Thyroid gland (tissue), 4 donors: ENCODE results near the gene SHQ1. TPM values are rescaled to one million over a fixed set of nuclear protein-coding genes. Genes with fewer than 3 reads are reported as not detected.

ENCODE experiments used
- DNase-seq, 2 donors: peaks; one replicate each; pipeline ENCODE4 v3.0.0-alpha.2; 2019
- H3K27ac ChIP-seq, 3 donors: fragments of 200-600 bp; sonication (generic); 1 replicate in 2 of 3; 2 replicates in 1 of 3; pipeline ENCODE4 v1.5.1; 2016 to 2019; ENCODE audit warnings: mild to moderate bottlenecking in 1 of 3, moderate library complexity in 1 of 3
- H3K27me3 ChIP-seq: fragments of 200-600 bp; sonication (generic); one replicate; pipeline ENCODE4 v1.5.1; 2019
- H3K36me3 ChIP-seq, 2 donors: fragments of 200-600 bp; sonication (generic); one replicate each; pipeline ENCODE4 v1.5.1; 2016 to 2019
- H3K4me1 ChIP-seq, 2 donors: fragments of 200-600 bp; sonication (generic); one replicate each; pipeline ENCODE4 v1.5.1; 2017 to 2019
- H3K4me3 ChIP-seq, 3 donors: fragments of 200-600 bp; sonication (generic); replicated peaks in 1 of 3; 1 replicate in 2 of 3; 2 replicates in 1 of 3; pipeline ENCODE4 v1.5.1; 2016; ENCODE audit warnings: mild to moderate bottlenecking in 1 of 3
- H3K9me3 ChIP-seq: fragments of 200-600 bp; sonication (generic); one replicate; pipeline ENCODE4 v1.5.1; 2017
- POLR2A ChIP-seq, 2 donors: fragments of 450-650 bp; IDR thresholded peaks; one replicate each; pipeline ENCODE4 v1.6.1; 2017; ENCODE audit warnings: antibody characterized with exemption in 2 of 2, mild to moderate bottlenecking in 2 of 2, moderate library complexity in 1 of 2
- WGBS, 2 donors: methylation state at CpG; one replicate each; pipeline ENCODE4 v1.1.5; 2017; 5-methylcytosine and 5-hydroxymethylcytosine counted together
- intact Hi-C: fragments of 100-400 bp; cut with DNase I; formaldehyde crosslinking; loops from one replicate; pipeline ENCODE4 v1.15.1; 2023
- total RNA-seq, 4 donors: library from RNA; depleted of rRNA; stranded (reverse); fragments of >200 nt; gene quantifications; one replicate each; pipeline ENCODE4 v1.2.3, GENCODE V29; 2016
- TF ChIP-seq, protein P1 (sequence below), 6 experiments: fragments of 200-600 bp in 3 of 6; fragments of 450-650 bp in 3 of 6; sonication (generic) in 3 of 6; IDR thresholded peaks; one replicate each; pipeline ENCODE4 v1.5.1; 2016 to 2019; ENCODE audit warnings: antibody characterized with exemption in 6 of 6, mild to moderate bottlenecking in 2 of 6, inconsistent platforms in 1 of 6, moderate library complexity in 1 of 6

Gene SHQ1
- total RNA-seq, 4 donors from 2014 or later = 17.7 to 33.7 (median 26.3) TPM

DNA sequence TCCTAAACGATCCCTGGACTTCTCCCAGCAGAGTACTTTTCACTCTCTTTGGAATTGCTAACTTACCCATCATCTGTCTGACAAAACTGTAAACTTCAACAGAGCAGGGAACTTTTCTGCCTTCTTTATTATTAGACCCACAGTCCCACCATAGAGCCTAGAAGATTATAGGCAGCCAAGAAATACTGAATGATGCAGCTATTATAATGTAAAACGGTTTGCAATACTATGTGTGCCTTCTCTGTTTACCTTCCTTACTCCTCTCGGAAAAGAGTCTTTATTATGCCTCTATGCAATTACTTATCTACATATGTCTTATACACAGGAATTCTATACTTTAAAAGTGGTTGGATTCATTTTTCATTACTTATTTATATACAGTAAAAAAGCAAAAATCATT lies 36.0 kb downstream of the SHQ1 start:
- H3K27me3 ChIP-seq = no peaks in the 10 kb centered on the region
- no peak overlapping the region for H3K4me3 ChIP-seq
- H3K36me3 ChIP-seq = no peaks in the 10 kb centered on the region
- no peaks in the 10 kb centered on the region for H3K4me1 ChIP-seq
- no peaks in the 10 kb centered on the region for H3K9me3 ChIP-seq
- intact Hi-C loops = no loop called here
- TF ChIP-seq POLR2A (IDR thresholded peaks at IDR 0.05) = no peak
- TF ChIP-seq, protein P1, sequence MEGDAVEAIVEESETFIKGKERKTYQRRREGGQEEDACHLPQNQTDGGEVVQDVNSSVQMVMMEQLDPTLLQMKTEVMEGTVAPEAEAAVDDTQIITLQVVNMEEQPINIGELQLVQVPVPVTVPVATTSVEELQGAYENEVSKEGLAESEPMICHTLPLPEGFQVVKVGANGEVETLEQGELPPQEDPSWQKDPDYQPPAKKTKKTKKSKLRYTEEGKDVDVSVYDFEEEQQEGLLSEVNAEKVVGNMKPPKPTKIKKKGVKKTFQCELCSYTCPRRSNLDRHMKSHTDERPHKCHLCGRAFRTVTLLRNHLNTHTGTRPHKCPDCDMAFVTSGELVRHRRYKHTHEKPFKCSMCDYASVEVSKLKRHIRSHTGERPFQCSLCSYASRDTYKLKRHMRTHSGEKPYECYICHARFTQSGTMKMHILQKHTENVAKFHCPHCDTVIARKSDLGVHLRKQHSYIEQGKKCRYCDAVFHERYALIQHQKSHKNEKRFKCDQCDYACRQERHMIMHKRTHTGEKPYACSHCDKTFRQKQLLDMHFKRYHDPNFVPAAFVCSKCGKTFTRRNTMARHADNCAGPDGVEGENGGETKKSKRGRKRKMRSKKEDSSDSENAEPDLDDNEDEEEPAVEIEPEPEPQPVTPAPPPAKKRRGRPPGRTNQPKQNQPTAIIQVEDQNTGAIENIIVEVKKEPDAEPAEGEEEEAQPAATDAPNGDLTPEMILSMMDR (IDR thresholded peaks at IDR 0.05) = no peak
- WGBS, 2 donors = 78 to 81% methylated on average over 3 of the region's 3 CpGs
- no peak for DNase-seq
- no peak overlapping the region for H3K27ac ChIP-seq

DNA sequence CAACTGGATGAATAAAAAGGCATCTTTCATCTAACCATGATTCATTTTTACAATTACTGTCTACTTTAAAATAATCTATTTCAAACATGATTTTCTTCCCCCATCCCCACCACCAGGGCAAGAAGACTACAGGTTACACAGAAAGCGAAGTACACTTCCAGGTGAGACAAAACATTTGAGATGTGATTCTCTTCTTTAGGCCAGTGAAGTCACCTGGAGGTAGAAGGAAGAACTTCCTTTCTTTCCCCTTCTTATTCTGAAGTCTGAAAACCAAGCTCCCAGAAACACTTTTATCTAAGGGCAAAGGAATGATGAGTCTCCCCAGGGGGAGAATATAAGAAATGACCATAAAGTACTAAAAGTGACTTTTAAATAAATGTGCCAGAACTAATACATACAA lies 36.7 kb downstream of the SHQ1 start:
- Histone ChIP-seq H3K36me3 (no peaks in the 10 kb centered on the region), H3K4me1 (no peaks in the 10 kb centered on the region), H3K4me3 (no peak overlapping the region), H3K27ac (no peak overlapping the region), H3K27me3 (no peaks in the 10 kb centered on the region), H3K9me3 (no peaks in the 10 kb centered on the region)
- no peak for TF ChIP-seq POLR2A (IDR thresholded peaks at IDR 0.05)
- TF ChIP-seq, protein P1 (IDR thresholded peaks at IDR 0.05) = no peak
- intact Hi-C loops = no loop called here
- 100% methylated on average over 1 of the region's 1 CpG for WGBS, 2 donors
- DNase-seq = no peak

DNA sequence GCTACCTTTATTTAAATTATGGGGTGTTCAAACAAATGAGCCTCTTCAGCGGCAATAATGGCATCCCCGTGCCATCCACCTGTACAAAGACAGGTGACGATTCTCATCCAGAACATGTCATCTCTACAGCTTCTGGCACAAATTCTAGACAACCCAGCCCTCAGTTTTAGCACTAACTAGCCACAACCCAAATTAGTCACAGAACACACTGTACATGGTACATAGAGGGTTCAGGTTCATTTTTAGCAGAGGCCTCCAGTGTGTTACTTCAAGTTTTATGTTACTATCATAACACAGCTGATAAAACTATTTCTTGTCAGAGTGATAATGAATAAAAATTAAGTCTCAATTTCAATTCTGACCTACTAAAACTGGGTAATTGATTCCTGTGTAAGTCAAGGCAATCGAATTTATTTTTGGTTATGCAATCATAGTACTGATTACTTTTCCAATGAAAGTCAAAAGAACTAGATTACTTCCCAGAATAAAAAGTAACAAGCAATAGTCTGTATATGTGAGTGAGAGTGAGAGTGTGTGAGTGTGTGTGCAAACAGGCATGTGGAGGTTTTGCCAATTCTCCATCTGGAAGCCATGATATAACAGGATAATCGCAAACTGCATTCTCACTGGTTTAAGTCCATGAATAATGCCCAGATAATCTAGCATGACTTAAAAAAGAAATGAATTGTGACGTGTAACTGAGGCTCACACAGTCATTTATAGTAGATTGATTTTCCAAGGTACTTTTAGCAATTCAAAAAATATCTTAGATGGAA lies 37.4 kb downstream of the SHQ1 start:
- intact Hi-C loops = no loop called here
- Histone ChIP-seq H3K27me3 (no peaks in the 10 kb centered on the region), H3K4me3 (no peak overlapping the region), H3K27ac (no peak overlapping the region), H3K9me3 (no peaks in the 10 kb centered on the region), H3K4me1 (no peaks in the 10 kb centered on the region), H3K36me3 (no peaks in the 10 kb centered on the region)
- WGBS, 2 donors = 96 to 97% methylated on average over 6 of the region's 6 CpGs
- no peak for TF ChIP-seq POLR2A (IDR thresholded peaks at IDR 0.05)
- TF ChIP-seq, protein P1 (IDR thresholded peaks at IDR 0.05) = no peak
- no peak for DNase-seq

DNA sequence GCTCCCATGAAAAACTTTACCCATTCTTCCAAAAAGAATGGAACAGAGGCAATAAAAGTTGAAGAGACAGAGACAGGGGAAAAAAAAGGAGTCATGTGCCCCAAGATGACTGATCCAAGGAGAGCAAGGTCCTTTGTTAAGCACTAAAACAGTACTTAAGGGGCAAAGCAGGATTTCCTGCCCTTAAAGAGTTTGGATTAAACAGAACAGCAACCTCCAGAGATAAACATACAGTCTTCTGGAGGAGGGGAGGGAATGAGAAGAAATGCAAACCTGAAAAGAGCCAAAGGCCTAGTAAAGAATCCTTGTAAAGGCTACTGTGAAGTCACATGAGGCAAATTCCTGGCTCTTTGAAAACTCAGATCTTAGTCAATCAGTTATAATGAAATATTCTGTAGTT lies 38.2 kb downstream of the SHQ1 start:
- Histone ChIP-seq H3K9me3 (no peaks in the 10 kb centered on the region), H3K27me3 (no peaks in the 10 kb centered on the region), H3K4me3 (no peak overlapping the region), H3K36me3 (no peaks in the 10 kb centered on the region), H3K27ac (no peak overlapping the region), H3K4me1 (no peaks in the 10 kb centered on the region)
- no peak for DNase-seq
- TF ChIP-seq, protein P1 (IDR thresholded peaks at IDR 0.05) = no peak
- TF ChIP-seq POLR2A (IDR thresholded peaks at IDR 0.05) = no peak
- intact Hi-C loops = no loop called here

DNA sequence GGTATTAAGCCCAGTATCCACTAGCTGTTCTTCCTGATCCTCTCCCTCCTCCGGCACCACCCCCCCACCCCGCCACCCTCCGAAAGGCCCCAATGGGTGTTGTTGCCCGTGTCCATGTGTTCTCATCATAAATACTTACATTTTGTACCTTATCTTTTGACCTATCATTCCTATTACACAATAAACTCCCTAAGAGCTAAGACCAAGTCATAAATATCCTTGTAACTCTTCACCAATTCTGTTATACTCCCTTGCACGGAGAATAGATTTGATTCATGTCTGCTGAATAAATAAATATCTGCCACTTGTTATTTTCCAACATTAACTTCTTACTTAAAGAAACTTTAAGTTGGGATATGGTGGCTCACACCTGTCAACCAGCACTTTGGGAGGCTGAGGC lies 43.9 kb downstream of the SHQ1 start:
- no peak for DNase-seq
- intact Hi-C loops = no loop called here
- Histone ChIP-seq H3K4me1 (no peaks in the 10 kb centered on the region), H3K27ac (no peak overlapping the region), H3K4me3 (no peak overlapping the region), H3K36me3 (no peaks in the 10 kb centered on the region), H3K9me3 (no peaks in the 10 kb centered on the region), H3K27me3 (no peaks in the 10 kb centered on the region)
- TF ChIP-seq POLR2A (IDR thresholded peaks at IDR 0.05) = no peak
- TF ChIP-seq, protein P1 (IDR thresholded peaks at IDR 0.05) = no peak
- 96 to 97% methylated on average over 5 of the region's 5 CpGs for WGBS, 2 donors
